Progenitor cell of endocrine pancreas (in vitro differentiated cells): ENCODE results near the gene PPP1R14D. TPM values are rescaled to one million over a fixed set of nuclear protein-coding genes. Genes with fewer than 3 reads are reported as not detected.

Experiments used
- DNase-seq: peaks from one replicate; pipeline ENCODE4 v3.0.0; 2021; ENCODE audit warnings: low spot score; ENCODE audit not compliant: unreplicated experiment
- H3K27ac Mint-ChIP-seq: 2 replicates; pipeline ENCODE4 v1.8.0; 2021; ENCODE audit warnings: mild to moderate bottlenecking, moderate library complexity, mixed read lengths
- H3K27me3 Mint-ChIP-seq: 2 replicates; pipeline ENCODE4 v1.8.0; 2021; ENCODE audit warnings: mixed read lengths
- H3K36me3 Mint-ChIP-seq: 2 replicates; pipeline ENCODE4 v1.8.0; 2022; ENCODE audit warnings: mixed read lengths; ENCODE audit not compliant: insufficient read depth
- H3K4me1 Mint-ChIP-seq: 2 replicates; pipeline ENCODE4 v1.8.0; 2021; ENCODE audit warnings: low read depth, mixed read lengths
- H3K4me3 Mint-ChIP-seq: 2 replicates; pipeline ENCODE4 v1.8.0; 2021; ENCODE audit warnings: low read depth, mild to moderate bottlenecking, moderate library complexity, mixed read lengths
- H3K9me3 Mint-ChIP-seq: 2 replicates; pipeline ENCODE4 v1.8.0; 2021; ENCODE audit warnings: low read depth, mixed read lengths
- CTCF ChIP-seq: fragments of 200-600 bp; sonication (generic); IDR thresholded peaks from one replicate; pipeline ENCODE4 v1.5.0; 2021; ENCODE audit warnings: antibody characterized with exemption, mild to moderate bottlenecking; ENCODE audit not compliant: unreplicated experiment
- total RNA-seq: library from RNA; stranded (reverse); gene quantifications from 2 replicates; pipeline ENCODE4 v1.2.1, GENCODE V29; 2021

Gene PPP1R14D
- total RNA-seq, 1 donor from 2014 or later, result 0.81 TPM

DNA sequence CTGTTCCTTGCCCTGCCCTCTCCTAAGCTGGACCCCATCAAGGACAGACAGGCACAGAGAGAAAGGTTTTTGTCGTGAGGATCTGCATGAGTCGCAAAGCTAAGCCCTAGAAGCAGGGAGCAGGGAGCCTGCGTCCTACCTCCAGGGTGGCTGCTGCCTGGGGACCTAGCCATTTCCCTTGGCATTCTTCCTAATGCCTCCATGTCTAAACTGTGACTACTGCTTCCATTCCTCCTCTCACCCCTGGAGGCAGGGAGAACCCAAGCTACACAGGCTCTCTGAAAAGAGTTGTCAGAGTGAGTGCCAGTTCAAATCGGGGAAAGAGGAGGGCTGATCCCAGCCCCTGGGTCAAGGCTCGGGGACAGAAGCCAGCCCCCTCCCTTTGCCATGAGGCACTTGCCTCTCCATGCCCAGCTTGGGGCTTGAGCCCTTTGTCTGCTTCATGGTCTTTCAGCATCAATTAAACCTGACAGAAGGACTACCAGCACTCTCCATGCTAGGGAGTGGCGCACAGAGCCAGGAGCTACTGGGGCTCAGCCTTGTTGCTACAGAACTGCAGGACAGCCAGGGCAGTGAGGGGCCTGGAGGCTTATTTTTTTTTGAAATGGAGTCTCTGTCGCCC is 62.2 kb downstream of the PPP1R14D start:
- no peaks in the 10 kb centered on the region for H3K27me3 Mint-ChIP-seq
- no peaks in the 10 kb centered on the region for H3K9me3 Mint-ChIP-seq
- H3K4me1 Mint-ChIP-seq, result peaks cover 11% of the 10 kb centered on the region
- H3K36me3 Mint-ChIP-seq, result no peaks in the 10 kb centered on the region
- peak overlapping the region; percentile 79 for H3K4me3 Mint-ChIP-seq
- no peak overlapping the region for H3K27ac Mint-ChIP-seq
- no peak for DNase-seq
- TF ChIP-seq CTCF, result no peak

Other genes starting within 250 kb of the PPP1R14D start
- 11.7 and 12.1 TPM in 2 replicates for gene KNL1, start 234.5 kb downstream of the PPP1R14D start, total RNA-seq
- 13.2 and 16.0 TPM in 2 replicates for gene RAD51, start 133.5 kb downstream of the PPP1R14D start, total RNA-seq
- 23.4 and 25.9 TPM in 2 replicates for gene RMDN3, start 73.5 kb downstream of the PPP1R14D start, total RNA-seq
- 30.6 and 32.1 TPM in 2 replicates for gene GCHFR, start 64.6 kb downstream of the PPP1R14D start, total RNA-seq
- 1.8 and 1.9 TPM in 2 replicates for gene C15orf62, start 58.7 kb downstream of the PPP1R14D start, total RNA-seq
- 25.2 and 28.1 TPM in 2 replicates for gene ZFYVE19, start 21.6 kb downstream of the PPP1R14D start, total RNA-seq
- 41.0 and 43.1 TPM in 2 replicates for gene DNAJC17, start 21.2 kb downstream of the PPP1R14D start, total RNA-seq
- 213 and 217 TPM in 2 replicates for gene SPINT1, start 15.3 kb upstream of the PPP1R14D start, total RNA-seq
- gene RHOV, start 45.5 kb upstream of the PPP1R14D start, total RNA-seq, result 4.4 and 5.1 TPM in 2 replicates
- 27.4 and 28.9 TPM in 2 replicates for gene VPS18, start 65.7 kb upstream of the PPP1R14D start, total RNA-seq
- gene DLL4, start 100.6 kb upstream of the PPP1R14D start, total RNA-seq, result 6.2 and 6.5 TPM in 2 replicates
- gene CHAC1, start 124.8 kb upstream of the PPP1R14D start, total RNA-seq, result 14.4 and 18.1 TPM in 2 replicates